PC-9 (cell line): ENCODE results near the gene KIR3DL1.
"Not testable (repeated sequence)": the region's sequence is repeated elsewhere in the genome, so short reads cannot be mapped to it uniquely, and the experiment has no call there.

ENCODE experiments used
- CTCF ChIP-seq: fragments of 200-600 bp; sonication (generic); conservative IDR thresholded peaks from 2 replicates; pipeline ENCODE4 v1.6.1; 2017; ENCODE audit warnings: mixed run types, antibody characterized with exemption, mild to moderate bottlenecking, moderate library complexity
- EZH2 ChIP-seq: fragments of 200-600 bp; sonication (generic); IDR thresholded peaks from 2 replicates; pipeline ENCODE4 v1.8.0; 2017; ENCODE audit warnings: antibody characterized with exemption, low read depth

- not testable (repeated sequence) for TF ChIP-seq CTCF, EZH2
These were observed 40.4 kb upstream of the KIR3DL1 start for GRCh38 chr19:54775830-54776229.
